Keratinocyte (primary cell): Measurements from ENCODE around the gene P2RX2. TPM values are rescaled to one million over a fixed set of nuclear protein-coding genes. Genes with fewer than 3 reads are reported as not detected.

Experiments
- DNase-seq: peaks from one replicate; pipeline ENCODE4 v3.0.0-alpha.2; 2011; ENCODE audit warnings: low read depth, missing footprints, low spot score
- FAIRE-seq: peaks from 2 replicates; lab custom pipeline; 2011; peaks lifted over from hg19 to GRCh38; lab: Jason Lieb, UNC
- H2AFZ ChIP-seq: 2 replicates; pipeline ENCODE4 v1.6.0; 2012; ENCODE audit warnings: low read length, control low read depth, inconsistent platforms; ENCODE audit not compliant: control insufficient read depth
- H3K27ac ChIP-seq: 2 replicates; pipeline ENCODE4 v1.5.1; 2011; ENCODE audit warnings: low read length; ENCODE audit not compliant: control insufficient read depth, insufficient read depth
- H3K27me3 ChIP-seq: 3 replicates; pipeline ENCODE4 v1.6.0; 2011; ENCODE audit warnings: low read length; ENCODE audit not compliant: control insufficient read depth, insufficient read depth; ENCODE audit errors: extremely low read depth
- H3K36me3 ChIP-seq, 2 experiments: 2 replicates in 1 of 2; 3 replicates in 1 of 2; pipeline ENCODE4 v1.5.1; 2011; ENCODE audit warnings: low read length in 2 of 2, mild to moderate bottlenecking in 1 of 2; ENCODE audit not compliant: control insufficient read depth in 2 of 2, insufficient read depth in 2 of 2; ENCODE audit errors: extremely low read depth in 1 of 2
- H3K4me1 ChIP-seq: 3 replicates; pipeline ENCODE4 v1.5.1; 2011; ENCODE audit warnings: low read length; ENCODE audit not compliant: control insufficient read depth, insufficient read depth; ENCODE audit errors: extremely low read depth
- H3K4me2 ChIP-seq: 3 replicates; pipeline ENCODE4 v1.6.0; 2011; ENCODE audit warnings: low read depth, low read length; ENCODE audit not compliant: control insufficient read depth, insufficient read depth; ENCODE audit errors: extremely low read depth
- H3K4me3 ChIP-seq, 3 experiments: fragments of 200-600 bp in 1 of 3; sonication (generic) in 1 of 3; 2 replicates in 2 of 3; 3 replicates in 1 of 3; pipeline ENCODE4 v1.5.1; 2011 to 2016; ENCODE audit warnings: low read length in 3 of 3, mild to moderate bottlenecking in 3 of 3, control low read depth in 2 of 3, inconsistent platforms in 1 of 3, low read depth in 1 of 3, mixed read lengths in 1 of 3, mixed run types in 1 of 3, moderate library complexity in 1 of 3; ENCODE audit not compliant: control insufficient read depth in 2 of 3, insufficient read depth in 2 of 3; ENCODE audit errors: extremely low read depth in 1 of 3
- H3K79me2 ChIP-seq: 2 replicates; pipeline ENCODE4 v1.6.0; 2012; ENCODE audit warnings: low read length; ENCODE audit not compliant: control insufficient read depth, insufficient read depth
- H3K9ac ChIP-seq: 3 replicates; pipeline ENCODE4 v1.6.0; 2011; ENCODE audit warnings: low read length; ENCODE audit not compliant: control insufficient read depth, insufficient read depth; ENCODE audit errors: extremely low read depth
- H3K9me1 ChIP-seq: 3 replicates; pipeline ENCODE4 v1.6.0; 2011; ENCODE audit warnings: low read length; ENCODE audit not compliant: control insufficient read depth, insufficient read depth; ENCODE audit errors: extremely low read depth
- H3K9me3 ChIP-seq: 2 replicates; pipeline ENCODE4 v1.5.1; 2012; ENCODE audit warnings: low read depth, low read length; ENCODE audit not compliant: control insufficient read depth
- H4K20me1 ChIP-seq: 3 replicates; pipeline ENCODE4 v1.6.0; 2011; ENCODE audit warnings: low read length; ENCODE audit not compliant: control insufficient read depth, insufficient read depth; ENCODE audit errors: extremely low read depth
- EZH2 ChIP-seq: IDR thresholded peaks from one replicate; pipeline ENCODE4 v1.6.1; 2012; ENCODE audit warnings: inconsistent platforms, mild to moderate bottlenecking, low read length, moderate library complexity
- dilution Hi-C: fragments of 300-500 bp; cut with MboI; formaldehyde crosslinking; loops from one replicate; pipeline ENCODE4 v1.7.0; 2020; ENCODE audit warnings: low sequenced_read_pairs; ENCODE audit not compliant: extremely low pct_ligation_motif_present
- polyA plus RNA-seq, 5 experiments: library from polyadenylated mRNA; depleted of rRNA in 3 of 5; stranded (reverse) in 3 of 5; stranded (forward) in 1 of 5; unstranded in 1 of 5; fragments of >200 nt; gene quantifications; 1 replicate in 1 of 5; 2 replicates in 3 of 5; 3 replicates in 1 of 5; pipeline versions ENCODE4 v1.2.1 to v1.2.3, GENCODE V29; 2011 to 2012; ENCODE audit warnings: missing spikeins in 2 of 5, low read depth in 1 of 5, low replicate concordance in 1 of 5
- TF ChIP-seq, protein P1 (sequence below), 3 experiments: IDR thresholded peaks in 1 of 3; conservative IDR thresholded peaks in 1 of 3; optimal IDR thresholded peaks in 1 of 3; 2 replicates in 2 of 3; 3 replicates in 1 of 3; pipeline versions ENCODE3 to v1.5.1; 2011; ENCODE audit warnings: low read length in 3 of 3, mild to moderate bottlenecking in 3 of 3, moderate library complexity in 2 of 3, control low read depth in 1 of 3, inconsistent platforms in 1 of 3; ENCODE audit not compliant: insufficient read depth in 2 of 3; ENCODE audit errors: extremely low read depth in 1 of 3

The P2RX2 gene
- polyA plus RNA-seq, 1 donor (not counting 4 experiments of a cell fraction or from before 2014, with no cell fraction given), result not detected

DNA sequence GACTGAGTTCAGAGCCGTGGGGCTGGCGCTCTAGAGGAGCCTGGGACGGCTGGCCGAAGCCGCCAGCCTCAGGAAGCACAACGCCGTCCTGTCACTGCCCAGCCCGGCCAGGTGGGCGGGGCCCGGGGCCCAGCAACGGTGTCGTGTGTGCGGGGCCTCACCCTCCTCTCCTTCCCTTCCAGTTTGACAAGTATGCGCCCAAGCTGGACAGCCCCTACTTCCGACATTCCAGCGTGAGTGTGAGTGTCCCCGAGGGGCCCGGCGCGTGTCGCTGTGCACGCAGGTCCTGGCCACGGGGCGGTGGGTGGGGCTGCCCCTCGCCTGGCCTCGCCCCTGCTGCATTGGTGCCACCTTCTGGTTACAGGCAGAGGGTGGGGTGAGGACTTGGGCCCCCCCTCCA lies 46.5 kb upstream of the P2RX2 start:
- Histone ChIP-seq H3K4me1 (no peaks in the 10 kb centered on the region), H3K9me3 (no peaks in the 10 kb centered on the region), H3K4me2 (no peak overlapping the region), H3K27me3 (no peaks in the 10 kb centered on the region), H2AFZ (no peak overlapping the region), H3K9ac (no peak overlapping the region), H3K27ac (no peak overlapping the region), H4K20me1 (peaks cover 5% of the 10 kb centered on the region), H3K9me1 (no peaks in the 10 kb centered on the region), H3K4me3 (no peak overlapping the region), H3K36me3 (peaks cover 0 to 18% of the 10 kb centered on the region in 2 experiments), H3K79me2 (no peaks in the 10 kb centered on the region)
- TF ChIP-seq EZH2, result no peak
- TF ChIP-seq, protein P1, sequence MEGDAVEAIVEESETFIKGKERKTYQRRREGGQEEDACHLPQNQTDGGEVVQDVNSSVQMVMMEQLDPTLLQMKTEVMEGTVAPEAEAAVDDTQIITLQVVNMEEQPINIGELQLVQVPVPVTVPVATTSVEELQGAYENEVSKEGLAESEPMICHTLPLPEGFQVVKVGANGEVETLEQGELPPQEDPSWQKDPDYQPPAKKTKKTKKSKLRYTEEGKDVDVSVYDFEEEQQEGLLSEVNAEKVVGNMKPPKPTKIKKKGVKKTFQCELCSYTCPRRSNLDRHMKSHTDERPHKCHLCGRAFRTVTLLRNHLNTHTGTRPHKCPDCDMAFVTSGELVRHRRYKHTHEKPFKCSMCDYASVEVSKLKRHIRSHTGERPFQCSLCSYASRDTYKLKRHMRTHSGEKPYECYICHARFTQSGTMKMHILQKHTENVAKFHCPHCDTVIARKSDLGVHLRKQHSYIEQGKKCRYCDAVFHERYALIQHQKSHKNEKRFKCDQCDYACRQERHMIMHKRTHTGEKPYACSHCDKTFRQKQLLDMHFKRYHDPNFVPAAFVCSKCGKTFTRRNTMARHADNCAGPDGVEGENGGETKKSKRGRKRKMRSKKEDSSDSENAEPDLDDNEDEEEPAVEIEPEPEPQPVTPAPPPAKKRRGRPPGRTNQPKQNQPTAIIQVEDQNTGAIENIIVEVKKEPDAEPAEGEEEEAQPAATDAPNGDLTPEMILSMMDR (optimal IDR thresholded peaks at IDR 0.05 in 1 of 3, IDR thresholded peaks at IDR 0.05 in 1 of 3, conservative IDR thresholded peaks at IDR 0.05 in 1 of 3; ENCODE audit: extremely low read depth in 1 of 3, insufficient read depth in 2 of 3, low read length in 3 of 3), result peak in 2 of 3 experiments; percentile 19 to 26
- FAIRE-seq, result no peak
- dilution Hi-C loops, result no loop called here
- DNase-seq, result peak; percentile 15

DNA sequence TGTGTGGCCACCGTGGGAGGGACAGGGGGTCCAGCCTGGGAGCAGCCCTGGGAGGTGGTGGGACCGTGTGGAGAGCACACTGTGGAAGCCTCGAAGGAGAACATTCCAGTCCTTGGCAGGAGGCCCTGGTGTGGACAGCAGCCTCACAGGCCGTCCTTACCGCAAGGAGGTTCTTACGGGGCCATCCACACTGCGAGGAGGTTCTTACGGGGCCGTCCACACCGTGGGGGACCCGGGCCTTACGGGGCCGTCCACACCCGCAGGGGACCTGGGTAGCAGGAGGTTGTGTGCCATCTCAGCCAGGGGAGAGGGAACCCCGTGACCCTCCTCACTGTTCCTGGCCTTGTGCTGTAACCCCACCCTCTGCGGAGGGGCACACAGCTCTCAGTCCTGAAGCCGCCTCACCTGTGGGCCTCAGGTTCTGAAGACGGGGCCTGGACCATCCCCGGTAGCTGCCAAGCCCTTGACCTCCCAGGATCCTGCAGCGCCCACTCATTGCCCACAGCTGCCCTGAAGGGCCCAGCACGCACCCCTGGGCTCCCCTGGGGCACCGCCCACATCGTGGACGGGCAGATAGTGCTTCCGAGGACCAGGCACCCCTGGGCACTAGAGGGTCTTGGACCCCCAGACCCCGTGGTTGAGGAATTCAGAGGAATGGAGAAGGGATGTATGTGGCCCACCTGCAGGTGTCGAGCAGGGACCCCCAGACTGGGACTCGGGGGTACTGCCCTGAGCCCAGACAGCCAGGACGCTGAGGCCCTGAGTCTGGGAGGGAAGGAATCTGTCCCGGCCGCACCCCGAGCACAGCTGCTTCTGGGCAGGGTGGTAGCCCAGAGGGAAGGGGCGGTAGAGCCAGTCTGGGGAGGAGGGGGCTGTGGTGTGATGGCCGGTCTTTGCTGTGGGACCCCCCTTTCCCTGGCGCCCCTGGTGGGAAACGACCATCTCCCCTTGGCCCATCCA lies 45.5 kb upstream of the P2RX2 start:
- FAIRE-seq, result no peak

More for the DNA sequence above, 45.5 kb upstream of the P2RX2 start:
- Histone ChIP-seq H3K9me1 (no peaks in the 10 kb centered on the region), H3K79me2 (no peaks in the 10 kb centered on the region), H3K4me1 (no peaks in the 10 kb centered on the region), H3K9ac (no peak overlapping the region), H2AFZ (no peak overlapping the region), H3K4me3 (no peak overlapping the region), H3K27me3 (no peaks in the 10 kb centered on the region), H3K27ac (no peak overlapping the region), H3K4me2 (no peak overlapping the region), H3K36me3 (peaks cover 4 to 15% of the 10 kb centered on the region in 2 experiments), H4K20me1 (peaks cover 3% of the 10 kb centered on the region), H3K9me3 (no peaks in the 10 kb centered on the region)
- DNase-seq, result no peak
- dilution Hi-C loops, result no loop called here
- no peak for TF ChIP-seq EZH2
- TF ChIP-seq, protein P1 (optimal IDR thresholded peaks at IDR 0.05 in 1 of 3, IDR thresholded peaks at IDR 0.05 in 1 of 3, conservative IDR thresholded peaks at IDR 0.05 in 1 of 3; ENCODE audit: extremely low read depth in 1 of 3, insufficient read depth in 2 of 3, low read length in 3 of 3), result no peak
